Amniotic epithelial cell (primary cell): ENCODE data around the gene HPCAL1.
"Not testable (repeated sequence)": the region's sequence is repeated elsewhere in the genome, so short reads cannot be mapped to it uniquely, and the experiment has no call there.

Experiments used
- DNase-seq: peaks from one replicate; pipeline ENCODE4 v3.0.0-alpha.2; 2010; ENCODE audit warnings: low read depth

Gene HPCAL1

GRCh38 chr2:10284108-10284870, 18.4 kb upstream of the HPCAL1 start:
- DNase-seq = no peak

GRCh38 chr2:10285191-10285555, 17.5 kb upstream of the HPCAL1 start:
- no peak for DNase-seq

GRCh38 chr2:10285556-10286198, 17.0 kb upstream of the HPCAL1 start:
- peak; percentile 24 for DNase-seq

- no peak for DNase-seq
Observed at GRCh38 chr2:10286216-10287037, 16.3 kb upstream of the HPCAL1 start.

- DNase-seq = no peak
Observed at GRCh38 chr2:10287761-10288160, 14.9 kb upstream of the HPCAL1 start.

- no peak for DNase-seq
Observed at GRCh38 chr2:10288606-10289005, 14.1 kb upstream of the HPCAL1 start.

- no peak for DNase-seq
Observed at GRCh38 chr2:10289352-10289751, 13.4 kb upstream of the HPCAL1 start.

GRCh38 chr2:10289891-10290290, 12.8 kb upstream of the HPCAL1 start:
- DNase-seq = peak; percentile 29

- DNase-seq = not testable (repeated sequence)
Observed at GRCh38 chr2:10291376-10291775, 11.3 kb upstream of the HPCAL1 start.

GRCh38 chr2:10292033-10292432, 10.7 kb upstream of the HPCAL1 start:
- no peak for DNase-seq

GRCh38 chr2:10293603-10294002, 9.1 kb upstream of the HPCAL1 start:
- no peak for DNase-seq

- no peak for DNase-seq
Observed at GRCh38 chr2:10294077-10294476, 8.6 kb upstream of the HPCAL1 start.

GRCh38 chr2:10295649-10296048, 7.1 kb upstream of the HPCAL1 start:
- not testable (repeated sequence) for DNase-seq

- no peak for DNase-seq
Observed at GRCh38 chr2:10296142-10296541, 6.6 kb upstream of the HPCAL1 start.

- peak; percentile 13 for DNase-seq
Observed at GRCh38 chr2:10297191-10297830, 5.4 kb upstream of the HPCAL1 start.

GRCh38 chr2:10297959-10298531, 4.7 kb upstream of the HPCAL1 start:
- DNase-seq = peak; percentile 96

GRCh38 chr2:10298777-10299176, 3.9 kb upstream of the HPCAL1 start:
- not testable (repeated sequence) for DNase-seq

GRCh38 chr2:10300328-10300920, 2.3 kb upstream of the HPCAL1 start:
- DNase-seq = no peak

- no peak for DNase-seq
Observed at GRCh38 chr2:10300997-10301940, 1.4 kb upstream of the HPCAL1 start.

- no peak for DNase-seq
Observed at GRCh38 chr2:10301941-10302478, 694 bp upstream of the HPCAL1 start.
